ENCODE data around the gene YIF1A.

- TF ChIP-seq, protein P1, sequence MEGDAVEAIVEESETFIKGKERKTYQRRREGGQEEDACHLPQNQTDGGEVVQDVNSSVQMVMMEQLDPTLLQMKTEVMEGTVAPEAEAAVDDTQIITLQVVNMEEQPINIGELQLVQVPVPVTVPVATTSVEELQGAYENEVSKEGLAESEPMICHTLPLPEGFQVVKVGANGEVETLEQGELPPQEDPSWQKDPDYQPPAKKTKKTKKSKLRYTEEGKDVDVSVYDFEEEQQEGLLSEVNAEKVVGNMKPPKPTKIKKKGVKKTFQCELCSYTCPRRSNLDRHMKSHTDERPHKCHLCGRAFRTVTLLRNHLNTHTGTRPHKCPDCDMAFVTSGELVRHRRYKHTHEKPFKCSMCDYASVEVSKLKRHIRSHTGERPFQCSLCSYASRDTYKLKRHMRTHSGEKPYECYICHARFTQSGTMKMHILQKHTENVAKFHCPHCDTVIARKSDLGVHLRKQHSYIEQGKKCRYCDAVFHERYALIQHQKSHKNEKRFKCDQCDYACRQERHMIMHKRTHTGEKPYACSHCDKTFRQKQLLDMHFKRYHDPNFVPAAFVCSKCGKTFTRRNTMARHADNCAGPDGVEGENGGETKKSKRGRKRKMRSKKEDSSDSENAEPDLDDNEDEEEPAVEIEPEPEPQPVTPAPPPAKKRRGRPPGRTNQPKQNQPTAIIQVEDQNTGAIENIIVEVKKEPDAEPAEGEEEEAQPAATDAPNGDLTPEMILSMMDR (IDR thresholded peaks at IDR 0.05): no peak
- TF ChIP-seq ZFX (IDR thresholded peaks at IDR 0.05; ENCODE audit: borderline replicate concordance): no peak
Observed at GRCh38 chr11:66329165-66329673, 40.3 kb upstream of the YIF1A start.
